ENCODE data around the gene ADAMTS8.
"Not testable (repeated sequence)": the region's sequence is repeated elsewhere in the genome, so short reads cannot be mapped to it uniquely, and the experiment has no call there.

Gene ADAMTS8

DNA sequence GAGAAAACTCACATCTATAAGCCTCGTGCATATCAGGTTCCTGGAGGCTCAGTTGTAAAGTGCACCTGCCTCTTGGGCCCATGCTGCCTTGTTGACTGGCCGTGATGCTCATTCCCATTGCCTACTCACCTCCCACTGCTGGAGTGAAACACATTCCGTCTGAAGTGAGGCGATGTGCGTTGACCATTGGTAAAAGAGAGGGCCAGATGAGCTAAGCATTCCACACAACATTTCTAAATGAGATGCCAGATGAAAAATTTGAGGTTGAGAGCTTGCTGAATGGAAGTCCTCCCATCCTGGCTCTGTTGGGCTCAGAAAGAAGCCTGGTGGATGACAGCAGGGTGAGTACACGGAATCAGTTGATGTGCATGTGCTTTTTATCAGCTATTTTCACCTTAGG, 11.5 kb upstream of the ADAMTS8 start:
- Histone ChIP-seq H3K4me1 (peaks cover 0 to 31% (median 8%) of the 10 kb centered on the region in 4 donors), H3K36me3 (no peaks in the 10 kb centered on the region), H3K27ac (peak overlapping the region in 1 of 2 donors; percentile 59), H3K27me3 (no peaks in the 10 kb centered on the region), H3K4me3 (no peak overlapping the region), H3K9me3 (no peaks in the 10 kb centered on the region)
- intact Hi-C loops (cut with DNase I; ENCODE audit: low total_unique reads), result loop anchor here (10.0 kb wide), 1 partner anchor 455 kb away; no protein-coding TSS in a partner anchor
- no peak for TF ChIP-seq CTCF (IDR thresholded peaks at IDR 0.05)
- DNase-seq, result no peak

- intact Hi-C loops (cut with DNase I; ENCODE audit: low total_unique reads), result loop anchor here (10.0 kb wide), 1 partner anchor 456 kb away; no protein-coding TSS in a partner anchor
- DNase-seq, result no peak
- Histone ChIP-seq H3K27me3 (no peaks in the 10 kb centered on the region), H3K4me3 (no peak overlapping the region), H3K9me3 (no peaks in the 10 kb centered on the region), H3K36me3 (no peaks in the 10 kb centered on the region), H3K27ac (no peak overlapping the region), H3K4me1 (peaks cover 0 to 31% (median 8%) of the 10 kb centered on the region in 4 donors)
- TF ChIP-seq CTCF (IDR thresholded peaks at IDR 0.05), result no peak
These were observed 10.7 kb upstream of the ADAMTS8 start for GRCh38 chr11:130439160-130439519.

- not testable (repeated sequence) for DNase-seq
These were observed 10.2 kb upstream of the ADAMTS8 start for GRCh38 chr11:130438401-130439159.

GRCh38 chr11:130437848-130438247, 9.4 kb upstream of the ADAMTS8 start:
- no peaks in the 10 kb centered on the region for H3K9me3 ChIP-seq
- H3K4me3 ChIP-seq, result no peak overlapping the region
- H3K27me3 ChIP-seq, result no peaks in the 10 kb centered on the region
- peaks cover 0 to 31% (median 8%) of the 10 kb centered on the region in 4 donors for H3K4me1 ChIP-seq
- no peak for TF ChIP-seq CTCF (IDR thresholded peaks at IDR 0.05)
- intact Hi-C loops (cut with DNase I; ENCODE audit: low total_unique reads), result loop anchor here (10.0 kb wide), 1 partner anchor 457 kb away; no protein-coding TSS in a partner anchor
- DNase-seq, result no peak
- no peaks in the 10 kb centered on the region for H3K36me3 ChIP-seq
- no peak overlapping the region for H3K27ac ChIP-seq

More at GRCh38 chr11:130438401-130439159, 10.2 kb upstream of the ADAMTS8 start:
- H3K4me1 ChIP-seq, result peaks cover 0 to 31% (median 8%) of the 10 kb centered on the region in 4 donors
- H3K27me3 ChIP-seq, H3K36me3 ChIP-seq, H3K9me3 ChIP-seq, H3K4me3 ChIP-seq, H3K27ac ChIP-seq: not testable (repeated sequence)
- intact Hi-C loops (cut with DNase I; ENCODE audit: low total_unique reads), result loop anchor here (10.0 kb wide), 1 partner anchor 456 kb away; no protein-coding TSS in a partner anchor

DNA sequence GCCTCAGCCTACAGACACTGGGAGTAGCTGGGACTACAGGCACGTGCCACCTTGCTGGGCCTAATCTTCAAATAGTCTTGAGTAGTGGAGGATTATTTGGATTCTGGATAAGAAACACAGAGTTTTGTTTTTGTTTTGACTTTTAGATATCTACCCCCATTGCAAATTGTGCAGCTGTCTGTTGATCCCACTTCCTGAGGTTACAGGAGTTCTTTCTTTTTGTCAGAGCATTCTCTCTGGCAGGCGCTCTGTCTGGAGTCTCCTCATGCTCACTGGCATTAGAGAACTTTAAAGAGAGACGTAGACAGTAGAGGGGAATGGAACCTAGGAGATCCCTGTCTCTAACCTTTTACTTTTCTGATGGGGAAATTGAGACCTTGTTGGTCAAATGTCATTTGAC, 7.8 kb upstream of the ADAMTS8 start:
- Histone ChIP-seq H3K9me3 (no peaks in the 10 kb centered on the region), H3K4me1 (peaks cover 0 to 35% (median 8%) of the 10 kb centered on the region in 4 donors), H3K27me3 (no peaks in the 10 kb centered on the region), H3K27ac (peak overlapping the region in 1 of 2 donors; percentile 80), H3K36me3 (no peaks in the 10 kb centered on the region), H3K4me3 (no peak overlapping the region)
- intact Hi-C loops (cut with DNase I; ENCODE audit: low total_unique reads), result loop anchor here (10.0 kb wide), 1 partner anchor 459 kb away; no protein-coding TSS in a partner anchor
- no peak for DNase-seq
- TF ChIP-seq CTCF (IDR thresholded peaks at IDR 0.05), result no peak

- Histone ChIP-seq H3K27ac (peak overlapping the region; percentile 74 to 80), H3K27me3 (no peaks in the 10 kb centered on the region), H3K36me3 (no peaks in the 10 kb centered on the region), H3K4me3 (no peak overlapping the region), H3K9me3 (no peaks in the 10 kb centered on the region), H3K4me1 (peaks cover 0 to 30% (median 8%) of the 10 kb centered on the region in 4 donors)
- intact Hi-C loops (cut with DNase I; ENCODE audit: low total_unique reads), result loop anchor here (2.0 to 10.0 kb wide), 2 partner anchors 425 to 459 kb away; no protein-coding TSS in a partner anchor
- no peak for DNase-seq
- no peak for TF ChIP-seq CTCF (IDR thresholded peaks at IDR 0.05)
These were observed 7.3 kb upstream of the ADAMTS8 start for GRCh38 chr11:130435671-130436070.
